Gastroesophageal sphincter (tissue), 4 donors: ENCODE measurements around the gene BICRAL. TPM values are rescaled to one million over a fixed set of nuclear protein-coding genes. Genes with fewer than 3 reads are reported as not detected.

Experiments
- ATAC-seq: fragments of 150-250 bp; one replicate; pipeline ENCODE4 v1.9.1; 2016; ENCODE audit warnings: mild to moderate bottlenecking, moderate library complexity
- H3K27ac ChIP-seq, 4 donors: fragments of 200-600 bp; sonication (generic) in 3 of 4; 1 replicate in 3 of 4; 2 replicates in 1 of 4; pipeline ENCODE4 v1.5.1; 2016 to 2019
- H3K27me3 ChIP-seq: fragments of 200-600 bp; sonication (generic); one replicate; pipeline ENCODE4 v1.5.1; 2019
- H3K36me3 ChIP-seq, 2 donors: fragments of 200-600 bp; sonication (generic); one replicate each; pipeline ENCODE4 v1.5.1; 2019; ENCODE audit warnings: control low read depth in 1 of 2
- H3K4me1 ChIP-seq, 3 donors: fragments of 200-600 bp; sonication (generic); 1 replicate in 2 of 3; 2 replicates in 1 of 3; pipeline ENCODE4 v1.5.1; 2016 to 2019; ENCODE audit warnings: control low read depth in 2 of 3
- H3K4me3 ChIP-seq, 2 donors: fragments of 200-600 bp; sonication (generic); one replicate each; pipeline ENCODE4 v1.5.1; 2019; ENCODE audit warnings: mild to moderate bottlenecking in 1 of 2, moderate library complexity in 1 of 2
- H3K9me3 ChIP-seq, 3 donors: fragments of 200-600 bp; sonication (generic); one replicate each; pipeline ENCODE4 v1.5.1; 2017 to 2019; ENCODE audit warnings: control low read depth in 2 of 3
- EP300 ChIP-seq: sonication (generic); formaldehyde crosslinking; IDR thresholded peaks from one replicate; pipeline ENCODE4 v1.6.1; 2017; ENCODE audit warnings: antibody characterized with exemption, mild to moderate bottlenecking
- POLR2A ChIP-seq, 2 donors: fragments of 450-650 bp; IDR thresholded peaks; one replicate each; pipeline ENCODE4 v1.6.1; 2017; ENCODE audit warnings: antibody characterized with exemption in 2 of 2, mild to moderate bottlenecking in 2 of 2, moderate library complexity in 1 of 2
- POLR2AphosphoS5 ChIP-seq: sonication (generic); formaldehyde crosslinking; IDR thresholded peaks from one replicate; pipeline ENCODE4 v1.6.1; 2017; ENCODE audit warnings: antibody characterized with exemption
- WGBS, 2 donors: methylation state at CpG; one replicate each; pipeline ENCODE4 v1.1.5; 2018; ENCODE audit warnings: low coverage in 1 of 2; 5-methylcytosine and 5-hydroxymethylcytosine counted together
- total RNA-seq, 4 donors: library from RNA; depleted of rRNA; stranded (reverse); fragments of >200 nt; gene quantifications; one replicate each; pipeline ENCODE4 v1.1.0, GENCODE V29; 2016
- TF ChIP-seq, protein P1 (sequence below), 4 experiments: fragments of 200-600 bp in 2 of 4; fragments of 450-650 bp in 2 of 4; sonication (generic) in 1 of 4; IDR thresholded peaks; one replicate each; pipeline ENCODE4 v1.5.1; 2017 to 2019; ENCODE audit warnings: antibody characterized with exemption in 4 of 4, mild to moderate bottlenecking in 2 of 4, moderate library complexity in 2 of 4

Gene BICRAL
- total RNA-seq, 4 donors from 2014 or later: 13.9 to 28.5 (median 23.2) TPM

DNA sequence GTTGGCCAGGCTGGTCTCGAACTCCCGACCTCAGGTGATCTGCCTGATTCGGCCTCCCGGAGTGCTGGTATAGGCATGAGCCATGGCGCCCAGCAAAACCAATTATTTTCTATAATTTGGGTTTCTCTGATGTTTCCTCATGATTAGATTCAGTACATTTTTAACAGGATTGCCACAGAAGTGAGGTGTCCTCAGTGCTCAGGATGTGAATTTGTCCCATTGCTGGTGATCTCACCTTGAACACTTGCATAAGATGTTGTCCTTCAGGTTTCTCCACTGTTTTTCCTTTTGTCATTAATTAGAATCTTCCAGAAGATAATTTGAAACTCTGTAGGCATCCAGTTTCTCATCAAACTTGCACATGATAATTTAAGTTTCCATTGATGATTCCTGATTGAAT is 52.2 kb downstream of the BICRAL start:
- H3K27me3 ChIP-seq: no peaks in the 10 kb centered on the region
- TF ChIP-seq POLR2AphosphoS5: no peak
- TF ChIP-seq, protein P1, sequence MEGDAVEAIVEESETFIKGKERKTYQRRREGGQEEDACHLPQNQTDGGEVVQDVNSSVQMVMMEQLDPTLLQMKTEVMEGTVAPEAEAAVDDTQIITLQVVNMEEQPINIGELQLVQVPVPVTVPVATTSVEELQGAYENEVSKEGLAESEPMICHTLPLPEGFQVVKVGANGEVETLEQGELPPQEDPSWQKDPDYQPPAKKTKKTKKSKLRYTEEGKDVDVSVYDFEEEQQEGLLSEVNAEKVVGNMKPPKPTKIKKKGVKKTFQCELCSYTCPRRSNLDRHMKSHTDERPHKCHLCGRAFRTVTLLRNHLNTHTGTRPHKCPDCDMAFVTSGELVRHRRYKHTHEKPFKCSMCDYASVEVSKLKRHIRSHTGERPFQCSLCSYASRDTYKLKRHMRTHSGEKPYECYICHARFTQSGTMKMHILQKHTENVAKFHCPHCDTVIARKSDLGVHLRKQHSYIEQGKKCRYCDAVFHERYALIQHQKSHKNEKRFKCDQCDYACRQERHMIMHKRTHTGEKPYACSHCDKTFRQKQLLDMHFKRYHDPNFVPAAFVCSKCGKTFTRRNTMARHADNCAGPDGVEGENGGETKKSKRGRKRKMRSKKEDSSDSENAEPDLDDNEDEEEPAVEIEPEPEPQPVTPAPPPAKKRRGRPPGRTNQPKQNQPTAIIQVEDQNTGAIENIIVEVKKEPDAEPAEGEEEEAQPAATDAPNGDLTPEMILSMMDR (IDR thresholded peaks at IDR 0.05): no peak
- no peak for TF ChIP-seq EP300
- no peak for TF ChIP-seq POLR2A (IDR thresholded peaks at IDR 0.05)
- H3K9me3 ChIP-seq: no peaks in the 10 kb centered on the region
- peaks cover 0 to 10% (median 0%) of the 10 kb centered on the region in 3 donors for H3K4me1 ChIP-seq
- H3K36me3 ChIP-seq: peaks cover 0 to 76% of the 10 kb centered on the region in 2 donors
- H3K27ac ChIP-seq: no peak overlapping the region
- H3K4me3 ChIP-seq: no peak overlapping the region
- WGBS, 2 donors: 98% methylated on average over 5 of the region's 5 CpGs; no CpG with 5 or more reads in 1 of the 2 donors
- ATAC-seq: no peak

DNA sequence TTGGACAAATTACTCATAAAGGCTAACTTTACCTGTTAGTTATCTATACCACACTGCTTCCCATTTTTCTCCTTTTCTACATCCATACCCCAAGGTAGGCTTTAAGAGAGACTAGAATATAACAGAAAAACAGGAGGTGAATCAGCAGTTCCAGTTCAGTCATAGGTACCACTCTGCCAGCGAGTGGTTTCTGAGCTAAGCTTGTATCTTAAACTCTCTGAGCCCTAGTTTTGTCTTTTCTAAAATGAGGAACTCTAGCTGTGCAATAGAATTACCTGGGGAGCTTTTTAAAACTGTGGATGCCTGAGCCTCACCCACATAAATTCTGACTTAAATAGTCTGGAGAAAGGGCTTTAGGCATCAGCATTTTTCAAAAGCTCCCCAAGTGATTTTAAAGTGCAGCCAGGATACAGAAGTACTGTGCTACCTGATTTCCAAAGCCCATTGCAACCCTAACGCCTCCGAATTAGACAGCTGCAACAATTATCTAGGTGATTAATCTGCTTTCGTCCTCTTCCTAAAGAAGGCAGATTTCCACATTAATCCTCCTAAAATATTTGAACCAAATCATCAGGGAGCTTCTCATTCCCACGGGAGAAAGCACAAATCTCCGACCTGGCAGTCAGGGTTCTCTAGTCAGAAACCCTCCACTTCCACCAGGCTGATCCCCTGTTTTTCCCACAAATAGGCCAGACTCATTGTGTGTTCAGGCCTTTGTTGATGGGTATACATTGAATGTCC is 60.2 kb downstream of the BICRAL start:
- Histone ChIP-seq H3K9me3 (no peaks in the 10 kb centered on the region), H3K27ac (no peak overlapping the region), H3K36me3 (peaks cover 0 to 36% of the 10 kb centered on the region in 2 donors), H3K4me1 (no peaks in the 10 kb centered on the region), H3K4me3 (no peak overlapping the region), H3K27me3 (no peaks in the 10 kb centered on the region)
- TF ChIP-seq, protein P1 (IDR thresholded peaks at IDR 0.05): no peak
- TF ChIP-seq POLR2AphosphoS5 (no peak), EP300 (no peak), POLR2A (IDR thresholded peaks at IDR 0.05) (no peak)
- no peak for ATAC-seq
- WGBS, 2 donors: 75 to 83% methylated on average over 6 of the region's 6 CpGs

DNA sequence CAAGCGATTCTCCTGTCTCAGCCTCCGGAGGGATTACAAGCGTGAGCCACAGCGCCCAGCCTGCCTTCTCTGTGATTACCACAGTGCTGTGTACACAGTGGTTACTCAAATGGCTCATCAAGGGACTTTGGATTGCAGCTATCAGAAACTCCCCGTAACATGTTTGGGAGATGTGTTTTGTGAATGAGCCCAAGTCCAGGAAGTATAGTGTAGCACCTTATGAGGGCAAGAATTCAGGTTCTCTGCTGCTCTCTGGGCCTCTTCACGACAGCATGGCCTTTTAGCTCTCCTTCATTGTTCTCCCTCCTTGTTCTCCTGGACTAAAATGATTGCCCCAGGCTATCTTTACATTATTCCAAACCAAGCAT is 63.5 kb downstream of the BICRAL start:
- ATAC-seq: no peak

DNA sequence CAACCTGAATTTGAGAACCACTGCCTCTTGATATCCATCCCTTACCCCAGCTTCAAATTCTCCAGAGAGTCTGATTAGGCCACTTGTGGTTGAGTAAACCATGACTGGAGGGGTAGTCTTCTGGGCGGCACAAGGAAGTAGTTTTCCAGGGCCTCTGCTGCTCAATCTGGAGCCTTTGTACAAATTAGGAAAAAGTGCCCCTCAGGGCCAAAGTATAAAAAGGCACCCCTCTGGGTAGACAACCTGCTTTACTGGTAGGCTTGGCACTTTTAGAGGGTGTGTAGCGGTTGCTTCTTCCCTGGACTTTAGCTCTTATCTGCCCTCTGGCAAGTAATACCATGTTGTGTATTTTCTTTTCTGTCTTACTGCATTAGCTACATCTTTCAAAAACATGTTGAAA is 64.7 kb downstream of the BICRAL start:
- TF ChIP-seq EP300 (no peak), POLR2AphosphoS5 (no peak), POLR2A (IDR thresholded peaks at IDR 0.05) (no peak)
- TF ChIP-seq, protein P1 (IDR thresholded peaks at IDR 0.05): no peak
- 63 to 100% methylated on average over 1 to 2 of the region's 2 CpGs for WGBS, 2 donors
- no peak overlapping the region for H3K27ac ChIP-seq

More for the DNA sequence above, 63.5 kb downstream of the BICRAL start:
- H3K36me3 ChIP-seq: peaks cover 0 to 26% of the 10 kb centered on the region in 2 donors
- H3K27ac ChIP-seq: no peak overlapping the region
- no peak overlapping the region for H3K4me3 ChIP-seq
- no peaks in the 10 kb centered on the region for H3K27me3 ChIP-seq
- H3K4me1 ChIP-seq: no peaks in the 10 kb centered on the region
- TF ChIP-seq POLR2AphosphoS5 (no peak), POLR2A (IDR thresholded peaks at IDR 0.05) (no peak), EP300 (no peak)
- TF ChIP-seq, protein P1 (IDR thresholded peaks at IDR 0.05): no peak
- 100% methylated on average over 2 of the region's 6 CpGs for WGBS, 2 donors
- H3K9me3 ChIP-seq: no peaks in the 10 kb centered on the region

DNA sequence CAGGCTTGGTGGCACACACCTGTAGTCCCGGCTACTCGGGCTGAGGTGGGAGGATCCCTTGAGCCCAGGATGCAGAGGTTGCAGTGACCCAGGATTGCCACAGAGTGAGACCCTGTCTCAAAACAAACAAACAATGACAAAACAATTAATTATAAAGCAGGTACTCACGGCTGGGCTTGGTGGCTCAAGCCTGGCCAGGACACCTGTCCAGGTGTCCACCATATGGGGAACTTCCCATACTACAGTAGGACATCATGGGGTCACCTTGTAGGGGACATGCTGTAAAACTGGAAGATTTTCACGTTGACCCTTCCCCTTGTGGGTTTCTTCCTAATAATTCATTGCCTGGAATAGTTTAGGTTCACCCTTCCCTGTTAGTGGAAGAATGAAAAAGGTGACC is 66.8 kb downstream of the BICRAL start:
- no peak for ATAC-seq
- H3K4me1 ChIP-seq: no peaks in the 10 kb centered on the region
- H3K9me3 ChIP-seq: no peaks in the 10 kb centered on the region
- TF ChIP-seq, protein P1 (IDR thresholded peaks at IDR 0.05): no peak
- TF ChIP-seq POLR2AphosphoS5: no peak
- no peak for TF ChIP-seq EP300
- H3K27me3 ChIP-seq: no peaks in the 10 kb centered on the region
- WGBS, 2 donors: 61 to 86% methylated on average over 4 of the region's 4 CpGs
- H3K36me3 ChIP-seq: peaks cover 0 to 43% of the 10 kb centered on the region in 2 donors
- H3K4me3 ChIP-seq: no peak overlapping the region
- no peak overlapping the region for H3K27ac ChIP-seq

More for the DNA sequence above, 64.7 kb downstream of the BICRAL start:
- Histone ChIP-seq H3K4me1 (no peaks in the 10 kb centered on the region), H3K4me3 (no peak overlapping the region), H3K9me3 (no peaks in the 10 kb centered on the region), H3K27me3 (no peaks in the 10 kb centered on the region), H3K36me3 (peaks cover 0 to 30% of the 10 kb centered on the region in 2 donors)
- ATAC-seq: no peak
